GM23338 (cell line): ENCODE measurements around the gene ATG7. TPM values are rescaled to one million over a fixed set of nuclear protein-coding genes. Genes with fewer than 3 reads are reported as not detected.

Experiments
- ATAC-seq: fragments of 200-7000 bp; cut with Tn5 transposase; 3 replicates; pipeline ENCODE4 v1.9.1; 2020
- DNase-seq: peaks from one replicate; pipeline ENCODE4 v3.0.0-alpha.2; 2015; ENCODE audit warnings: low spot score
- H2AFZ ChIP-seq: fragments of 200-600 bp; sonication (generic); 2 replicates; pipeline ENCODE4 v1.8.0; 2016; ENCODE audit warnings: antibody characterized with exemption, mild to moderate bottlenecking, moderate library complexity
- H3F3A ChIP-seq: fragments of 200-600 bp; sonication (generic); replicated peaks from 2 replicates; pipeline ENCODE4 v1.8.0; 2017; ENCODE audit warnings: antibody characterized with exemption, mixed run types, low read depth
- H3K27ac ChIP-seq: fragments of 200-600 bp; sonication (generic); 2 replicates; pipeline ENCODE4 v1.6.1; 2016; ENCODE audit warnings: low read depth
- H3K27me3 ChIP-seq: fragments of 200-600 bp; sonication (generic); 2 replicates; pipeline ENCODE4 v1.8.0; 2016; ENCODE audit warnings: mild to moderate bottlenecking, mixed run types, moderate library complexity; ENCODE audit not compliant: insufficient read depth
- H3K36me3 ChIP-seq: fragments of 200-600 bp; sonication (generic); 2 replicates; pipeline ENCODE4 v1.8.0; 2016; ENCODE audit warnings: mild to moderate bottlenecking; ENCODE audit not compliant: insufficient read depth
- H3K4me1 ChIP-seq: fragments of 200-600 bp; sonication (generic); 2 replicates; pipeline ENCODE4 v1.8.0; 2016; ENCODE audit warnings: mild to moderate bottlenecking, moderate library complexity; ENCODE audit not compliant: insufficient read depth
- H3K4me2 ChIP-seq: fragments of 200-600 bp; sonication (generic); 2 replicates; pipeline ENCODE4 v1.7.1; 2017; ENCODE audit warnings: mixed run types
- H3K4me3 ChIP-seq: fragments of 200-600 bp; sonication (generic); 2 replicates; pipeline ENCODE4 v1.6.1; 2016; ENCODE audit warnings: mixed run types
- H3K79me2 ChIP-seq: fragments of 200-600 bp; sonication (generic); replicated peaks from 2 replicates; pipeline ENCODE4 v1.8.0; 2017; ENCODE audit warnings: mild to moderate bottlenecking; ENCODE audit not compliant: insufficient read depth
- H3K9me2 ChIP-seq: fragments of 200-600 bp; sonication (generic); 2 replicates; pipeline ENCODE4 v1.8.0; 2017; ENCODE audit not compliant: insufficient read depth
- H4K20me1 ChIP-seq: fragments of 200-600 bp; sonication (generic); replicated peaks from 2 replicates; pipeline ENCODE4 v1.8.0; 2017; ENCODE audit warnings: mild to moderate bottlenecking; ENCODE audit not compliant: insufficient read depth
- H3K27ac Mint-ChIP-seq: 2 replicates; pipeline ENCODE4 v1.8.0; 2020; ENCODE audit warnings: inconsistent platforms, mild to moderate bottlenecking, moderate library complexity, mixed read lengths
- H3K27me3 Mint-ChIP-seq: 3 replicates; pipeline ENCODE4 v1.8.0; 2022; ENCODE audit warnings: low read depth, mild to moderate bottlenecking, moderate library complexity, mixed read lengths, inconsistent platforms; ENCODE audit not compliant: insufficient read depth, poor library complexity
- H3K36me3 Mint-ChIP-seq: 3 replicates; pipeline ENCODE4 v1.8.0; 2021; ENCODE audit warnings: low read depth, mild to moderate bottlenecking, inconsistent platforms, moderate library complexity, mixed read lengths
- H3K4me1 Mint-ChIP-seq: 3 replicates; pipeline ENCODE4 v1.8.0; 2020; ENCODE audit warnings: mild to moderate bottlenecking, inconsistent platforms, mixed read lengths
- H3K4me3 Mint-ChIP-seq: 3 replicates; pipeline ENCODE4 v1.8.0; 2021; ENCODE audit warnings: moderate library complexity, mild to moderate bottlenecking, inconsistent platforms, mixed read lengths
- H3K9me3 Mint-ChIP-seq: 3 replicates; pipeline ENCODE4 v1.8.0; 2020; ENCODE audit warnings: moderate library complexity, mild to moderate bottlenecking, inconsistent platforms, mixed read lengths
- CTCF ChIP-seq, 2 experiments: fragments of 200-600 bp in 1 of 2; sonication (generic) in 1 of 2; conservative IDR thresholded peaks; 2 replicates each; pipeline versions ENCODE4 v1.5.1 to v1.6.1; 2016 to 2017; ENCODE audit warnings: antibody characterized with exemption in 2 of 2, low read depth in 2 of 2, mild to moderate bottlenecking in 2 of 2, moderate library complexity in 1 of 2
- NANOG ChIP-seq: IDR thresholded peaks from 2 replicates; pipeline ENCODE4 v1.6.1; 2016; ENCODE audit warnings: antibody characterized with exemption, borderline replicate concordance
- ZNF114 ChIP-seq: fragments of 250-450 bp; sonication (Bioruptor Pico); IDR thresholded peaks from 2 replicates; pipeline ENCODE4 v1.5.0; 2020; ENCODE audit warnings: mild to moderate bottlenecking, moderate library complexity
- ZNF331 ChIP-seq: fragments of 250-450 bp; sonication (Bioruptor Pico); IDR thresholded peaks from 2 replicates; pipeline ENCODE4 v1.5.0; 2020; ENCODE audit warnings: low read depth, mild to moderate bottlenecking, moderate library complexity
- ZNF462 ChIP-seq: fragments of 250-450 bp; sonication (Bioruptor Pico); IDR thresholded peaks from 2 replicates; pipeline ENCODE4 v1.5.0; 2020; ENCODE audit warnings: mild to moderate bottlenecking, moderate library complexity
- polyA plus RNA-seq: library from polyadenylated mRNA; unstranded; fragments of >200 nt; fragmentation: Nextera tagmentation; extraction: Ambion mirVana; gene quantifications from 2 replicates; pipeline ENCODE4 v1.2.1, GENCODE V29; 2016
- total RNA-seq: library from RNA; depleted of rRNA; stranded (reverse); fragments of >200 nt; shearing (Covaris generic); gene quantifications from 2 replicates; pipeline ENCODE4 v1.2.3, GENCODE V29; 2014

The ATG7 gene
- total and polyA plus RNA-seq, 2 experiments from 2014 or later = 16.2 to 36.7 TPM

GRCh38 chr3:11230125-11230524 lies 42.1 kb upstream of the ATG7 start:
- Histone ChIP-seq H3K4me1 (no peaks in the 10 kb centered on the region), H3K27me3 (no peaks in the 10 kb centered on the region), H3F3A (no peaks in the 10 kb centered on the region), H3K27ac (no peak overlapping the region), H2AFZ (no peak overlapping the region), H3K36me3 (no peaks in the 10 kb centered on the region), H3K9me2 (no peaks in the 10 kb centered on the region), H4K20me1 (no peaks in the 10 kb centered on the region), H3K4me3 (no peak overlapping the region), H3K4me2 (no peak overlapping the region), H3K79me2 (no peaks in the 10 kb centered on the region)
- no peak for ATAC-seq
- H3K4me3 Mint-ChIP-seq = no peak overlapping the region
- no peaks in the 10 kb centered on the region for H3K9me3 Mint-ChIP-seq
- H3K27ac Mint-ChIP-seq = no peak overlapping the region
- TF ChIP-seq CTCF (conservative IDR thresholded peaks at IDR 0.05; ENCODE audit: low read depth in 2 of 2) = no peak
- TF ChIP-seq ZNF114 = no peak
- TF ChIP-seq ZNF462 = no peak
- H3K36me3 Mint-ChIP-seq = no peaks in the 10 kb centered on the region
- H3K27me3 Mint-ChIP-seq = peaks cover 2% of the 10 kb centered on the region
- no peak for DNase-seq
- no peaks in the 10 kb centered on the region for H3K4me1 Mint-ChIP-seq

GRCh38 chr3:11230832-11231231 lies 41.4 kb upstream of the ATG7 start:
- H3K4me1 Mint-ChIP-seq = no peaks in the 10 kb centered on the region
- Histone ChIP-seq H3K4me2 (no peak overlapping the region), H3K4me3 (no peak overlapping the region), H3K36me3 (no peaks in the 10 kb centered on the region), H2AFZ (no peak overlapping the region), H4K20me1 (no peaks in the 10 kb centered on the region), H3K27me3 (no peaks in the 10 kb centered on the region), H3K27ac (no peak overlapping the region), H3K9me2 (no peaks in the 10 kb centered on the region), H3K4me1 (no peaks in the 10 kb centered on the region), H3F3A (no peaks in the 10 kb centered on the region), H3K79me2 (no peaks in the 10 kb centered on the region)
- peaks cover 2% of the 10 kb centered on the region for H3K27me3 Mint-ChIP-seq
- no peak for ATAC-seq
- no peak overlapping the region for H3K4me3 Mint-ChIP-seq
- H3K27ac Mint-ChIP-seq = no peak overlapping the region
- no peak for DNase-seq
- H3K9me3 Mint-ChIP-seq = no peaks in the 10 kb centered on the region; the same call in 2 of the 3 replicates
- no peaks in the 10 kb centered on the region for H3K36me3 Mint-ChIP-seq
- TF ChIP-seq ZNF331 (CRISPR knock-in tag) (no peak), ZNF114 (no peak), CTCF (conservative IDR thresholded peaks at IDR 0.05; ENCODE audit: low read depth in 2 of 2) (no peak), NANOG (no peak)
